Epithelial cell of alveolus of lung (primary cell): ENCODE results near the gene GLYATL1B. TPM values are rescaled to one million over a fixed set of nuclear protein-coding genes. Genes with fewer than 3 reads are reported as not detected.

ENCODE experiments used
- total RNA-seq: library from RNA; depleted of rRNA; stranded (reverse); fragments of >200 nt; gene quantifications from 2 replicates; pipeline ENCODE4 v1.2.1, GENCODE V29; 2015

The GLYATL1B gene, protein sequence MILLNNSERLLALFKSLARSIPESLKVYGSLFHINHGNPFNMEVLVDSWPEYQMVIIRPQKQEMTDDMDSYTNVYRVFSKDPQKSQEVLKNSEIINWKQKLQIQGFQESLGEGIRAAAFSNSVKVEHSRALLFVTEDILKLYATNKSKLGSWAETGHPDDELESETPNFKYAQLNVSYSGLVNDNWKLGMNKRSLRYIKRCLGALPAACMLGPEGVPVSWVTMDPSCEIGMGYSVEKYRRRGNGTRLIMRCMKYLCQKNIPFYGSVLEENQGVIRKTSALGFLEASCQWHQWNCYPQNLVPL
- not detected in 2 replicates for total RNA-seq

DNA sequence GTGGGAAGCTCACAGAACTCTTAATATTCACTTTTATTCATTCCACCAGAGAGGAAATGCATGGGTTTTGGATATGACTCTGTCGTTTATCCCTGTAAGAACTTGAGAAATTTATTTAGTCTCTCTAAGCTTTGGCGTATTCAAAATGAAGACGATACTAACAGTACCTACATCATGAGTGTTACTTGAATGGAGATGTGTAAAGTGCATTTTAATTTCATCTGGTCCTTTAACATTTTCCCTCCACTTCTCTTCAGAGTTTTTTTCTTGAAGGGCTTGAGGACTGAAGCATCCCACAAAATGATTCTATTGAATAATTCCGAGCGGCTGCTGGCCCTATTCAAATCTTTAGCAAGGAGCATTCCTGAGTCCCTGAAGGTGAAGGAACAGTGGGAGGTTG, at the start of gene GLYATL1B:
GLYATL1B (plus strand) TSS at position 301 of the 400 bp plus-strand sequence; CDS start at position 301, 0 bp downstream.

GRCh38 chr11:59106363-59107336, 20.5 kb downstream of the GLYATL1B start, which contains the start of gene FAM111B:
Gene FAM111B, plus strand, starts transcription at chr11:59107237. Its CDS starts 2,389 bp downstream, at chr11:59109626.

DNA sequence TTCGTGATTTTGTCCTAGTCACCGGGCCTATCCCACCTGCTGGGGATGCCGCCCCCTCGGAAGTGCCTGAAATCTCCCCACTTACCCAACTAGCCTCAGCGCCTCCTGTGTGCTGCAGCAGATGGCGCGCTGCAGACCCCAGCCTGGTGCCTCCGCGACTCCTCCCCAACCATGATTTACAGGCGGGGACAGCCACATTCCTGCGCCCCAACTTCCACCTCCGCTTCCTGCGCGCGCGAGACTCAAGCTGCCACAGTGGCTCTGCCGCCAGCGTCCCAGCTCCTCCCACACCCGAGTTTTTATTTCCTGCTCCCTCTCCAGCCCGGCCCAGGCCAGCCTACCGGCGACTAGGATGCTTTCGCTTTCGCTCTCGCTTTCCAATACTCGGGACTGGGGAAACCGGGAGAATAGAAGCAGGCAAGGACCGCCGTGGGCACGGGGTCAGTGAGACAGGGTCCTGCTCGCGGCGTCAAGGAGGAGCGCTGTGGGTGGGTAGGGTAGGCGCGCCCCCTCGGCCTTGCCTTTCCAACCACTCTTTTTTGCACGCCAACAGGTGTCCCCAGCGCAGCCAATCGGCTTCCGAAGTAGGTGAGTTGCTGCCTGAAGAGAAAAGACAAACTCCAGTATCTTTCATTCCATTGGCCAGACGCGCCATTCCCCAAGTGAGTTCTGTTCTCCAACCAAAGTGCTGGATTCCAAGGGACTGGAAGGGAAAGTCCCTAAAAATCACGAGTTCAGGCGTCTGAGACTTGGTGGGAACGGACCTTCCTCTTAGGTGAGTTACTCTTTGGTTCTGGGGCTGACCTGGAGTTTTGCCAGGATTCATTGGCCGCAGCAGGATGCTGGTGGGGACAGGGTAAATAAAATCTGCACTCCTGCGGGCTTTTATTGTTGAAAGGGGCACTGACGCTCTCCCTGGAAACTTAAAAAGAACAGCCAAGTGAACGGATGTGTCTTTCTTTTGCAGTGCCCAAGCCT, 56.7 kb downstream of the GLYATL1B start, which contains the start of gene FAM111A:
FAM111A (plus strand) TSS at position 327 of the 978 bp plus-strand sequence. CDS start 6,017 bp downstream, outside the sequence.

Other genes with a start within 250 kb of the GLYATL1B start
- 0.88 and 1.4 TPM in 2 replicates for gene GLYATL2, start 241.6 kb upstream of the GLYATL1B start, total RNA-seq
- 0.26 TPM in 1 of 2 replicates, not detected in the other for gene GLYATL1, start 146.8 kb upstream of the GLYATL1B start, total RNA-seq
- gene FAM111B, start 20.9 kb downstream of the GLYATL1B start, total RNA-seq = 5.6 and 7.7 TPM in 2 replicates
- gene FAM111A, start 56.5 kb downstream of the GLYATL1B start, total RNA-seq = 17.6 and 19.2 TPM in 2 replicates
- gene DTX4, start 85.8 kb downstream of the GLYATL1B start, total RNA-seq = 2.3 and 5.7 TPM in 2 replicates
- not detected in 2 replicates for gene MPEG1, start 126.6 kb downstream of the GLYATL1B start, total RNA-seq